ENCODE results near the gene TMBIM1. TPM values are rescaled to one million over a fixed set of nuclear protein-coding genes. Genes with fewer than 3 reads are reported as not detected.

TMBIM1 gene
- total RNA-seq, 1 experiment from 2014 or later = 187 TPM

DNA sequence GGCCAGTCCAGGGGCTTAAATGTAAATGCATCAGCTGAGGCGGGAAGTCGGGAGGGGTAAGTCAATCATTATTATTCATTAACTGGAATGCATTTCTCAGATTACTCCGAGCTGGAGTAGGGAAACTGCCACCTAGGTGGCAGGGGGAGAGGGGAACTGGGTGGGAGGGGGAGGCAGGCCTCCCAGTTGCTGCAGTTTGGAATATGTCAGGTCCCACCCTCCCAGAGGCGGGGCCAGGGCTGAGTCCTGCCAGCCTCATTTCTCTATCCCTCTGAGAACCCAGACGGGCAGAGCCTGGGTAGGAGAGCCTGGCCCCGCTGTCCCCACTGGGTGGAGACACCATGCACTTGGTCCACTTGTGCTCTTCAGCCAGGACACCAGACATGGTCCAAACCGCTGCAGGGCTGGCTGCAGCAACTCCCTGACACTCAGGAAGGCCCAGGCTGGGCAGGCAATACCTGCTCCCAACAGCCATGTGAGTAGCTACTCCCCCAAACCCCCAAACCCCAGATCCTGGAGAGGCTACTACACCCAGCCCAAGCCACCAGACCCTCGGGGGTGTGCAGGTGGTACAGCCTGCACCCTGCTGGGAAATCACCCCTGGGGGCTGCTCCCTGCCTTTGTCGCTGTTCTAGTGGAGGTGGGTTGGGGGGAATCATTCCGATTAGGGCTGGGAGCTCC, 31.4 kb downstream of the TMBIM1 start, which contains the start of gene GPBAR1:
Gene GPBAR1 (plus strand): TSS at position 274 of the 681 bp plus-strand sequence. CDS start 1,710 bp downstream, outside the sequence.
- Histone ChIP-seq H3K36me3 (ENCODE audit: low read depth) (no peaks in the 10 kb centered on the region), H3K9me3 (ENCODE audit: insufficient read depth, low read depth) (no peaks in the 10 kb centered on the region), H3K27me3 (ENCODE audit: insufficient read depth, low read depth) (no peaks in the 10 kb centered on the region), H3K4me3 (no peak within 1 kb of the TSS), H4K20me1 (ENCODE audit: insufficient read depth) (0 out of 2 replicates have a peak, but pooled peaks cover 2% of the 10 kb centered on the region), H2AFZ (no peak within 1 kb of the TSS), H3K9me2 (ENCODE audit: insufficient read depth) (no peaks in the 10 kb centered on the region), H3K4me2 (no peak within 1 kb of the TSS), H3K79me2 (ENCODE audit: low read depth) (no peaks in the 10 kb centered on the region), H3K4me1 (replicated peaks; ENCODE audit: insufficient read depth) (no peaks in the 10 kb centered on the region), H3F3A (ENCODE audit: insufficient read depth, low read depth) (peaks cover 13% of the 10 kb centered on the region), H3K27ac (no peak within 1 kb of the TSS)
- no TSS peak for BruUV-seq (replicated peaks)
- DNase-seq = no peak
- ChIA-PET CTCF (interaction anchor here (0.6 kb wide), 1 partner anchor 79 kb away, joined by 8 read pairs; no protein-coding TSS in a partner anchor), POLR2A (ENCODE audit: unreplicated experiment) (interaction anchor here (0.5 kb wide), 1 partner anchor 1250 kb away, joined by 3 read pairs; no protein-coding TSS in a partner anchor)
- intact Hi-C loops (cut with micrococcal nuclease; ENCODE audit: unreplicated experiment) = no loop called here
- TF ChIP-seq EZH2 (IDR thresholded peaks at IDR 0.05; ENCODE audit: low read depth) = no peak
- TF ChIP-seq, protein P1, sequence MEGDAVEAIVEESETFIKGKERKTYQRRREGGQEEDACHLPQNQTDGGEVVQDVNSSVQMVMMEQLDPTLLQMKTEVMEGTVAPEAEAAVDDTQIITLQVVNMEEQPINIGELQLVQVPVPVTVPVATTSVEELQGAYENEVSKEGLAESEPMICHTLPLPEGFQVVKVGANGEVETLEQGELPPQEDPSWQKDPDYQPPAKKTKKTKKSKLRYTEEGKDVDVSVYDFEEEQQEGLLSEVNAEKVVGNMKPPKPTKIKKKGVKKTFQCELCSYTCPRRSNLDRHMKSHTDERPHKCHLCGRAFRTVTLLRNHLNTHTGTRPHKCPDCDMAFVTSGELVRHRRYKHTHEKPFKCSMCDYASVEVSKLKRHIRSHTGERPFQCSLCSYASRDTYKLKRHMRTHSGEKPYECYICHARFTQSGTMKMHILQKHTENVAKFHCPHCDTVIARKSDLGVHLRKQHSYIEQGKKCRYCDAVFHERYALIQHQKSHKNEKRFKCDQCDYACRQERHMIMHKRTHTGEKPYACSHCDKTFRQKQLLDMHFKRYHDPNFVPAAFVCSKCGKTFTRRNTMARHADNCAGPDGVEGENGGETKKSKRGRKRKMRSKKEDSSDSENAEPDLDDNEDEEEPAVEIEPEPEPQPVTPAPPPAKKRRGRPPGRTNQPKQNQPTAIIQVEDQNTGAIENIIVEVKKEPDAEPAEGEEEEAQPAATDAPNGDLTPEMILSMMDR (conservative IDR thresholded peaks at IDR 0.05) = no peak

DNA sequence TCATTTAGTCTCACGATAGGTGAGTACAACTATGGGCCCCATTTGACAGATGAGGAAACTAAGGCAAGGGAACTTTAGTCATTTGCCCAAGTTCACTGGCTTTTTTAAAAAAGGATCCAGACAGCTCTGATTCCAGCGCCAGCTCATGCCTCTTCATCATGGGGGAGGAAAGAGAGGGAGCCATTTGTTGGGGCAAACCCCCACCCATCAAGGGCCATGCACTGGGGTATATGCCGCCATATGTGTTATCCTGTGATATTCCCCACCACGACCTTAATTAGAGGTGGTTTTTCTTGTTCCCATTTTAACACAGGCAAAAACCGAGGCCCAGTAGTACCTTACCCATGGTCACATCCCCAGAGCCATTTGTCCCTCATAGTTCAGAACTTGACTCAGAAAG, 32.1 kb downstream of the TMBIM1 start:
- no peaks in the 10 kb centered on the region for H3K9me3 ChIP-seq (ENCODE audit: insufficient read depth, low read depth)
- H3K4me1 ChIP-seq (replicated peaks; ENCODE audit: insufficient read depth) = no peaks in the 10 kb centered on the region
- no peak for TF ChIP-seq EZH2 (IDR thresholded peaks at IDR 0.05; ENCODE audit: low read depth)
- TF ChIP-seq, protein P1 (conservative IDR thresholded peaks at IDR 0.05) = no peak
- H3K27me3 ChIP-seq (ENCODE audit: insufficient read depth, low read depth) = no peaks in the 10 kb centered on the region
- no TSS peak for BruUV-seq (replicated peaks)
- intact Hi-C loops (cut with micrococcal nuclease; ENCODE audit: unreplicated experiment) = no loop called here
- H3K4me2 ChIP-seq = no peak overlapping the region
- no peaks in the 10 kb centered on the region for H3K79me2 ChIP-seq (ENCODE audit: low read depth)
- H3F3A ChIP-seq (ENCODE audit: insufficient read depth, low read depth) = peaks cover 20% of the 10 kb centered on the region
- no peak overlapping the region for H2AFZ ChIP-seq
- no peaks in the 10 kb centered on the region for H3K9me2 ChIP-seq (ENCODE audit: insufficient read depth)
- no peaks in the 10 kb centered on the region for H4K20me1 ChIP-seq (ENCODE audit: insufficient read depth)
- no peaks in the 10 kb centered on the region for H3K36me3 ChIP-seq (ENCODE audit: low read depth)
- POLR2A ChIA-PET (ENCODE audit: unreplicated experiment) = no interaction called here
- no peak for DNase-seq
- CTCF ChIA-PET = interaction anchor here (0.6 kb wide), 1 partner anchor 78 kb away, joined by 8 read pairs; no protein-coding TSS in a partner anchor
- no peak overlapping the region for H3K4me3 ChIP-seq
- H3K27ac ChIP-seq = no peak overlapping the region

DNA sequence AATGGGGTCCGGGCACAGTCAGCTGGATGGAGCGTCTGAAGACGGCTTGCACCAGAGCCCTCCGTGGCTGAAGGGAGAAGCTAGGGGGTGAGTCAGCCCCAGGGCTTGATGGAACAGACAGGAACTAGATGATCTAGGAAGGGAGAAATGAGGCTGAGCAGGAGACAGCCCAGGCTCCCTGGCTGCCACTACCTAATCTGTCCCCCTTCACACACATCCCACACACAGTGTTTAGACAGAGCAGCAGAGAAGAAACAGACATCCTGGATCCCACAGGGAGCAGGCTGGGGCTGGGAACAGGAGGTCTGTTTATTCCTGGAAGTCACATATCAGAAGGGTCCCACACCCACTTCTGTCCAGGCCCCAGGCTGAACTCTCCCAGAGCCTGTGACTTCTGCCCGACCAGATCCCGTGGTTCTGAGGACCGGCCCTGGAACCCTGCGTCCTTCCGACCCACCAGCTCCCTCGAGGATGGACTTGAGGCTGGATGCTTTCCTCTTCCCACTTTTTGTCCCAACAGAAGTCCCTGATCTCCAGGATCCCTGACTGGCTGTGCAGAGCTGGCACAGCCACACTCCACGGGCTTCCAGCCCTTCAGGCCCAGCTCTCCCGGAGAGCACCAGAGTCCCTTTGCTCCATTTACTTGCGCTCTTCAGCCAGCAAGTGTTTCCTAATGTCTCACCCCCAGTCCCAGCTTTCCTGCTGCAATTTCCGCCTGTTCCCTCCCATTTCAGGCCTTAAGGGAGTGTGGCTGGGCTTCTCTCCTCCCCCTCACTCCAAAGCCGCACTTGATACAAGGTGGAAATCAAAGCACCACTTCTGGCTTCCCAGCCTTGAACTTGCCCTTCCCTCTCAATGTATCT, 33.0 kb downstream of the TMBIM1 start:
- Histone ChIP-seq H3K4me1 (replicated peaks; ENCODE audit: insufficient read depth) (no peaks in the 10 kb centered on the region), H3K4me2 (no peak overlapping the region), H3F3A (ENCODE audit: insufficient read depth, low read depth) (peaks cover 22% of the 10 kb centered on the region), H3K27ac (no peak overlapping the region), H3K36me3 (ENCODE audit: low read depth) (no peaks in the 10 kb centered on the region; the same call in 1 of the 2 replicates), H3K27me3 (ENCODE audit: insufficient read depth, low read depth) (no peaks in the 10 kb centered on the region), H2AFZ (no peak overlapping the region), H3K4me3 (no peak overlapping the region), H3K9me2 (ENCODE audit: insufficient read depth) (no peaks in the 10 kb centered on the region), H3K9me3 (ENCODE audit: insufficient read depth, low read depth) (no peaks in the 10 kb centered on the region), H4K20me1 (ENCODE audit: insufficient read depth) (no peaks in the 10 kb centered on the region), H3K79me2 (ENCODE audit: low read depth) (no peaks in the 10 kb centered on the region)
- no peak for DNase-seq
- intact Hi-C loops (cut with micrococcal nuclease; ENCODE audit: unreplicated experiment) = loop anchor here (5.0 kb wide), 1 partner anchor 72 kb away; no protein-coding TSS in a partner anchor
- POLR2A ChIA-PET (ENCODE audit: unreplicated experiment) = no interaction called here
- BruUV-seq (replicated peaks) = no TSS peak
- CTCF ChIA-PET = no interaction called here
- TF ChIP-seq, protein P1 (conservative IDR thresholded peaks at IDR 0.05) = no peak
- no peak for TF ChIP-seq EZH2 (IDR thresholded peaks at IDR 0.05; ENCODE audit: low read depth)
